Subcutaneous adipose tissue (tissue), 4 donors: Measurements from ENCODE around the gene ZNF235. TPM values are rescaled to one million over a fixed set of nuclear protein-coding genes. Genes with fewer than 3 reads are reported as not detected.

Experiments used
- CTCF ChIP-seq: fragments of 450-650 bp; IDR thresholded peaks from one replicate; pipeline ENCODE4 v1.5.1; 2016; ENCODE audit warnings: low read depth, mild to moderate bottlenecking, control low read depth, antibody characterized with exemption, moderate library complexity
- total RNA-seq, 4 donors: library from RNA; depleted of rRNA; stranded (reverse); fragments of >200 nt; gene quantifications; one replicate each; pipeline ENCODE4 v1.1.0, GENCODE V29; 2016

The ZNF235 gene
- 1 to 10 TPM; 5.1 to 7.5 (median 7.0) TPM for total RNA-seq

DNA sequence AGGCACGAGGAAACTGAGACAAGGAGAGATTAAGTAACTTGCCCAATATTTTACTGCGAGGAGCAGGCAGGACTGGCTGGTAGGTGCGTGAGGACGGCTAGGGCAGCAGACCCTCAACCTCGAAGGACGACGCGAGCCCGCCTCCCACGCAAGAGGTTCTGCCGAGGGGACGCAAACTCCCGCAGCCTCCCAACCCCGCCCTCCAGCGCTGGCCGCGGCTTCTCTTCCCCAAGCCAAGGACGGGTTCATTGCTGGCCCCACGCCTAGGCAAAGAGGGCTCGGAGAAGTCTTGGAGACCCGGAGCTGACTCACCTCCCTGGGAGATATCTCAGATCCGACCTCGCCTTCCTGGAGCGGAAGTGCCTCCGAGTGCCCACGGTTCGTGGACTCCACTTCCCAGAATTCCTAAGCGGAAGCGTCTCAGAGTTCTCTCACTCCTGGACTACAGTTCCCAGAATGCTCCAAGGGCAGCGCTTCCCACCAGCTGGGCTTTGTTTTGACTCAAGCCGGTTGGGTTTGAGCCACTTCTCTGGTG lies at the start of gene ZNF235:
TSS of gene ZNF235 (minus strand) at position 367 of the 535 bp plus-strand sequence. CDS start 1,621 bp downstream, outside the sequence.
- TF ChIP-seq CTCF, result no peak

DNA sequence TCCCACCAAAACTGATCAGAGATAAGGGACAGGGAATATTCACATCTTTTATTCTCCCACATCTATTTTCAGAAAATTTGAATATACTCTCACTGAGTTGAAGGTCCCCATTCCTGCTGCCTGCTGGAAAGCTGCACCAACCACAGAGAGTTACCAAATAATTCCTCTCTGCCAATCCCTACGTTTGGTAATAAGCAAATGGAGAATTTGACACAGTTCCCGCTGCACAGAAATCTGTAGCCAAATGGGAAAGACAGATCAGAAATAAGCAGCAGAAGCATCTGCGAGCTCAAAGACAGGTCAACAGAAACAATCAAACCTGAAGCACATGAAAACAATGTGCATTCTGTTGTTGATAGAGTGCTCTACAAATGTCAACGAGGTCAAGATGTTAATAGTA lies 41.7 kb upstream of the ZNF235 start:
- no peak for TF ChIP-seq CTCF

DNA sequence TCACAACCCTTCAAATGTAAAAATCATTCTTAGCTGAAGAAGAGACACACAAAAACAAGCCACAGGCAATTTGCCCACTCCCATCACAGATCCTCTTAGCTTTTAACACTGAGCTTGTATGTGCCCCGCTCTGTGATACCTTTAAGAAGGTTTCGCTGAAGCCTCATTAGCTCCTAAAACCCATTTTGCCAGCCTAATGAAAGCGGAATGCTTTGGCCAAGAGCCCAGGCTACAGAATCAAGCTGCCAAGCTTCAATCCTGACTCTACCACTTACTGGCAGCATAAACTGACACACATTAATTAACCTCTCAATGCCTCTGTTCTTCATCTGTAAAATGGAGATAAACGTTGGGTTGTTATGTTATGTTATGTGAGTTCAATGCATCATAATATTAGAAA lies 41.1 kb upstream of the ZNF235 start:
- no peak for TF ChIP-seq CTCF

- no peak for TF ChIP-seq CTCF
These were observed 39.4 kb upstream of the ZNF235 start for GRCh38 chr19:44344255-44344654.

DNA sequence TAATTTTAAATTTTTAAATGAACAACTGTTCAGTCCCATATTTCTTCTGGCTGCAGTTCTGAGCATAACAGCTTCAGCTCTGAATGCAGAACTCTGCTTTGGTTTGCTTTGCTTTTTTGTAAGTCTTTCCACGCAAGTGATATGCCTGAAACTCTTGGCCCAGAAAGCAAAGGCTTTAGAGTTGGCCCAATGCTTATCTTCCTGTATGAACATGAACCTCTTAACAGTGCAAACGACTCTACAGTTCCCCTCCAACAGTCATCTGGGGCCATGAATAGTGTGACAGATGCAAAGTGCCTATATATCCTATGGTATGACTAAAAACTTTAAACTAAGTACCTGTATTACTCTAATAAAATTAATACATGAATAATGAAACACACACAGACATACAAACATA lies 37.0 kb upstream of the ZNF235 start:
- TF ChIP-seq CTCF, result no peak

DNA sequence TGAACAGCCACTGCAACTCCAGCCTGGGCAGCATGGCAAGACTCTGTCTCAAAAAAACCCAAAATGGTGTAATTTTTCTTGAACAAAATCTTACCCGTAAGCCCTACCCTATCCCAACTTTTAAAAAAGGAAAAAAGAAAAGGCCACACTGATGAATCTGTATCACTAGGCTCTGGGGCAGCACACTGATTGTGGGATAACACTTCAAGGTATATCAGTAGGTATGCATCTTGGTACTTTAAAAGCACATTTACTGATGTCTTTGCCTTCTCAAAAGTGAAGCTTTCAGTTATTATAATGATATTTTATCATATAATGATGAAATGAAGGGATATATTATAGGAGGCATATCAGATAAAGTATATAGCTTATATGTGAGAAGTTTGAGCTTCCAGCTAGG lies 27.3 kb upstream of the ZNF235 start:
- TF ChIP-seq CTCF, result no peak

GRCh38 chr19:44315883-44316282 lies 11.1 kb upstream of the ZNF235 start:
- TF ChIP-seq CTCF, result no peak
